Suprapubic skin (tissue), 4 donors: ENCODE data around the gene SORCS3. TPM values are rescaled to one million over a fixed set of nuclear protein-coding genes. Genes with fewer than 3 reads are reported as not detected.
"Not testable (repeated sequence)": the region's sequence is repeated elsewhere in the genome, so short reads cannot be mapped to it uniquely, and the experiment has no call there.

Source experiments
- DNase-seq, 2 donors: peaks; one replicate each; pipeline ENCODE4 v3.0.0-alpha.2; 2019; ENCODE audit warnings: low spot score in 2 of 2
- H3K27ac ChIP-seq: fragments of 200-600 bp; sonication (generic); one replicate; pipeline ENCODE4 v1.5.1; 2019
- H3K27me3 ChIP-seq: fragments of 200-600 bp; sonication (generic); one replicate; pipeline ENCODE4 v1.5.1; 2019
- H3K36me3 ChIP-seq: fragments of 200-600 bp; sonication (generic); one replicate; pipeline ENCODE4 v1.5.1; 2019
- H3K4me1 ChIP-seq: fragments of 200-600 bp; sonication (generic); one replicate; pipeline ENCODE4 v1.5.1; 2019
- H3K4me3 ChIP-seq: fragments of 200-600 bp; sonication (generic); one replicate; pipeline ENCODE4 v1.5.1; 2019; ENCODE audit warnings: mild to moderate bottlenecking
- H3K9me3 ChIP-seq: fragments of 200-600 bp; sonication (generic); one replicate; pipeline ENCODE4 v1.5.1; 2019
- CTCF ChIP-seq, 2 donors: fragments of 200-600 bp in 1 of 2; fragments of 450-650 bp in 1 of 2; sonication (generic) in 1 of 2; IDR thresholded peaks; one replicate each; pipeline ENCODE4 v1.5.1; 2016 to 2019; ENCODE audit warnings: antibody characterized with exemption in 2 of 2, mild to moderate bottlenecking in 1 of 2, moderate library complexity in 1 of 2
- EP300 ChIP-seq: sonication (generic); formaldehyde crosslinking; IDR thresholded peaks from one replicate; pipeline ENCODE4 v1.6.1; 2017; ENCODE audit warnings: antibody characterized with exemption
- POLR2A ChIP-seq, 2 donors: fragments of 450-650 bp; IDR thresholded peaks; one replicate each; pipeline ENCODE4 v1.6.1; 2017; ENCODE audit warnings: antibody characterized with exemption in 2 of 2, mild to moderate bottlenecking in 2 of 2, moderate library complexity in 2 of 2
- POLR2AphosphoS5 ChIP-seq, 3 donors: sonication (generic); formaldehyde crosslinking; IDR thresholded peaks; one replicate each; pipeline ENCODE4 v1.6.1; 2017; ENCODE audit warnings: antibody characterized with exemption in 3 of 3
- WGBS: methylation state at CpG from one replicate; pipeline ENCODE4 v1.1.5; 2018; 5-methylcytosine and 5-hydroxymethylcytosine counted together
- total RNA-seq, 4 donors: library from RNA; depleted of rRNA; stranded (reverse); fragments of >200 nt; gene quantifications; one replicate each; pipeline ENCODE4 v1.1.0, GENCODE V29; 2016

SORCS3 gene
- total RNA-seq, 4 donors from 2014 or later, result 0.16 to 0.19 (median 0.18) TPM

- Histone ChIP-seq H3K9me3 (no peaks in the 10 kb centered on the region), H3K27me3 (no peaks in the 10 kb centered on the region), H3K36me3 (no peaks in the 10 kb centered on the region), H3K4me3 (no peak overlapping the region), H3K27ac (no peak overlapping the region), H3K4me1 (no peaks in the 10 kb centered on the region)
- WGBS, result 76% methylated on average over 4 of the region's 4 CpGs
- no peak for DNase-seq
- TF ChIP-seq EP300 (no peak), CTCF (IDR thresholded peaks at IDR 0.05) (no peak), POLR2AphosphoS5 (IDR thresholded peaks at IDR 0.05) (no peak), POLR2A (IDR thresholded peaks at IDR 0.05) (no peak)
Measured at GRCh38 chr10:104706886-104707285, 65.8 kb downstream of the SORCS3 start.

GRCh38 chr10:104707602-104708459 lies 66.7 kb downstream of the SORCS3 start:
- Histone ChIP-seq H3K36me3 (no peaks in the 10 kb centered on the region), H3K4me3 (no peak overlapping the region), H3K9me3 (no peaks in the 10 kb centered on the region), H3K4me1 (no peaks in the 10 kb centered on the region), H3K27me3 (no peaks in the 10 kb centered on the region), H3K27ac (no peak overlapping the region)
- DNase-seq, result no peak
- 65% methylated on average over 4 of the region's 4 CpGs for WGBS
- TF ChIP-seq CTCF (IDR thresholded peaks at IDR 0.05), result no peak
- TF ChIP-seq EP300, result no peak
- TF ChIP-seq POLR2AphosphoS5 (IDR thresholded peaks at IDR 0.05), result no peak
- no peak for TF ChIP-seq POLR2A (IDR thresholded peaks at IDR 0.05)

GRCh38 chr10:104711302-104711721 lies 70.2 kb downstream of the SORCS3 start:
- WGBS, result 35% methylated on average over 3 of the region's 3 CpGs
- H3K9me3 ChIP-seq, result no peaks in the 10 kb centered on the region
- H3K4me3 ChIP-seq, result no peak overlapping the region
- H3K27me3 ChIP-seq, result no peaks in the 10 kb centered on the region
- no peak for TF ChIP-seq POLR2AphosphoS5 (IDR thresholded peaks at IDR 0.05)
- no peak for TF ChIP-seq POLR2A (IDR thresholded peaks at IDR 0.05)
- no peaks in the 10 kb centered on the region for H3K4me1 ChIP-seq
- no peak for DNase-seq
- no peak overlapping the region for H3K27ac ChIP-seq
- no peaks in the 10 kb centered on the region for H3K36me3 ChIP-seq

- H3K4me3 ChIP-seq, H3K27ac ChIP-seq, H3K4me1 ChIP-seq, H3K9me3 ChIP-seq, H3K36me3 ChIP-seq, DNase-seq, H3K27me3 ChIP-seq: not testable (repeated sequence)
- WGBS, result 74% methylated on average over 2 of the region's 2 CpGs
Measured at GRCh38 chr10:104730593-104730992, 89.5 kb downstream of the SORCS3 start.

- Histone ChIP-seq H3K27me3 (no peaks in the 10 kb centered on the region), H3K4me1 (peaks cover 7% of the 10 kb centered on the region), H3K9me3 (no peaks in the 10 kb centered on the region), H3K36me3 (no peaks in the 10 kb centered on the region), H3K27ac (peak overlapping the region; percentile 21), H3K4me3 (no peak overlapping the region)
- DNase-seq, result no peak
- TF ChIP-seq POLR2A (IDR thresholded peaks at IDR 0.05), result no peak
- TF ChIP-seq CTCF (IDR thresholded peaks at IDR 0.05), result no peak
- TF ChIP-seq POLR2AphosphoS5 (IDR thresholded peaks at IDR 0.05), result no peak
- TF ChIP-seq EP300, result no peak
- 82% methylated on average over 3 of the region's 3 CpGs for WGBS
Measured at GRCh38 chr10:104731192-104731591, 90.1 kb downstream of the SORCS3 start.

GRCh38 chr10:104732222-104732621 lies 91.1 kb downstream of the SORCS3 start:
- H3K4me3 ChIP-seq, result no peak overlapping the region
- peak overlapping the region; percentile 21 for H3K27ac ChIP-seq
- no peaks in the 10 kb centered on the region for H3K36me3 ChIP-seq
- peaks cover 7% of the 10 kb centered on the region for H3K4me1 ChIP-seq
- no peaks in the 10 kb centered on the region for H3K9me3 ChIP-seq
- 44% methylated on average over 3 of the region's 3 CpGs for WGBS
- DNase-seq, result no peak
- TF ChIP-seq POLR2A (IDR thresholded peaks at IDR 0.05) (no peak), POLR2AphosphoS5 (IDR thresholded peaks at IDR 0.05) (no peak), EP300 (no peak)
- H3K27me3 ChIP-seq, result no peaks in the 10 kb centered on the region
